Measurements from ENCODE around the gene NAE1.

DNA sequence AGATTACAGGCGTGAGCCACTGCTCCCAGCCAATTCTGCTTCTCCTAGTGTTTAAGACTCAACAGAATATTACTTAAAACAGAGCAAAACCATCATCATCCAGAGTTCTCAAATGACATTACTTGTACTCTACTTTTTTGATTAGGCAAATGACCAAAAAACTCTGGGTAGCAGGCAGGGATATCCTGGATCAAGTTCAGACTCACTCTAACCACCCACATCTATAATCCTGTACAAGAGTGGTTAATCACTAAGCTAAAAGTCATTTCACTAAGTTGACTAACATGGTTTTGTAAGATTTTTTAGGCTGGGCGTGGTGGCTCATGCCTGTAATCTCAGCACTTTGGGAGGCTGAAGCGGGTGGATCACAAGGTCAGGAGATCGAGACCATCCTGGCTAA is 6.8 kb downstream of the NAE1 start:
- TF ChIP-seq CTCF (IDR thresholded peaks at IDR 0.05 in 4 of 5, conservative IDR thresholded peaks at IDR 0.05 in 1 of 5) (no peak), POLR2A (IDR thresholded peaks at IDR 0.05) (no peak)

Data from gastrocnemius medialis (tissue), 4 donors.